ENCODE data around the gene GTSE1.

Gene GTSE1

GRCh38 chr22:46349238-46349637, 52.6 kb downstream of the GTSE1 start:
- no peak for DNase-seq
- Histone ChIP-seq H3K27me3 (ENCODE audit: insufficient read depth, low read depth, severe bottlenecking) (no peaks in the 10 kb centered on the region), H3K27ac (no peak overlapping the region), H3K4me3 (ENCODE audit: low read depth, low read length) (no peak overlapping the region), H3K36me3 (peaks cover 85% of the 10 kb centered on the region), H3K9me3 (ENCODE audit: severe bottlenecking) (no peaks in the 10 kb centered on the region)
- no peak for TF ChIP-seq CTCF (IDR thresholded peaks at IDR 0.05; ENCODE audit: low read depth, low read length)

- no peak for DNase-seq
- Histone ChIP-seq H3K27me3 (ENCODE audit: insufficient read depth, low read depth, severe bottlenecking) (no peaks in the 10 kb centered on the region), H3K9me3 (ENCODE audit: severe bottlenecking) (no peaks in the 10 kb centered on the region), H3K36me3 (peaks cover 81% of the 10 kb centered on the region), H3K27ac (no peak overlapping the region), H3K4me3 (ENCODE audit: low read depth, low read length) (no peak overlapping the region)
- TF ChIP-seq CTCF (IDR thresholded peaks at IDR 0.05; ENCODE audit: low read depth, low read length): no peak
Observed at GRCh38 chr22:46349681-46350080, 53.0 kb downstream of the GTSE1 start.

- Histone ChIP-seq H3K9me3 (ENCODE audit: severe bottlenecking) (no peaks in the 10 kb centered on the region), H3K36me3 (peaks cover 79% of the 10 kb centered on the region), H3K4me3 (ENCODE audit: low read depth, low read length) (no peak overlapping the region), H3K27ac (no peak overlapping the region), H3K27me3 (ENCODE audit: insufficient read depth, low read depth, severe bottlenecking) (no peaks in the 10 kb centered on the region)
- TF ChIP-seq CTCF (IDR thresholded peaks at IDR 0.05; ENCODE audit: low read depth, low read length): no peak
- DNase-seq: no peak
Observed at GRCh38 chr22:46350121-46350520, 53.5 kb downstream of the GTSE1 start.

GRCh38 chr22:46350646-46351045, 54.0 kb downstream of the GTSE1 start:
- H3K4me3 ChIP-seq (ENCODE audit: low read depth, low read length): no peak overlapping the region

GRCh38 chr22:46351131-46351735, 54.6 kb downstream of the GTSE1 start:
- H3K36me3 ChIP-seq: peaks cover 83% of the 10 kb centered on the region
- DNase-seq: no peak
- TF ChIP-seq CTCF (IDR thresholded peaks at IDR 0.05; ENCODE audit: low read depth, low read length): no peak

More at GRCh38 chr22:46350646-46351045, 54.0 kb downstream of the GTSE1 start:
- no peak for DNase-seq
- Histone ChIP-seq H3K27ac (no peak overlapping the region), H3K27me3 (ENCODE audit: insufficient read depth, low read depth, severe bottlenecking) (no peaks in the 10 kb centered on the region), H3K9me3 (ENCODE audit: severe bottlenecking) (no peaks in the 10 kb centered on the region), H3K36me3 (peaks cover 82% of the 10 kb centered on the region)
- no peak for TF ChIP-seq CTCF (IDR thresholded peaks at IDR 0.05; ENCODE audit: low read depth, low read length)

GRCh38 chr22:46351767-46352166, 55.1 kb downstream of the GTSE1 start:
- DNase-seq: no peak
- Histone ChIP-seq H3K4me3 (ENCODE audit: low read depth, low read length) (no peak overlapping the region), H3K9me3 (ENCODE audit: severe bottlenecking) (no peaks in the 10 kb centered on the region), H3K27ac (no peak overlapping the region), H3K27me3 (ENCODE audit: insufficient read depth, low read depth, severe bottlenecking) (no peaks in the 10 kb centered on the region), H3K36me3 (peaks cover 83% of the 10 kb centered on the region)
- TF ChIP-seq CTCF (IDR thresholded peaks at IDR 0.05; ENCODE audit: low read depth, low read length): no peak

More at GRCh38 chr22:46351131-46351735, 54.6 kb downstream of the GTSE1 start:
- H3K27ac ChIP-seq: no peak overlapping the region
- no peaks in the 10 kb centered on the region for H3K9me3 ChIP-seq (ENCODE audit: severe bottlenecking)
- no peaks in the 10 kb centered on the region for H3K27me3 ChIP-seq (ENCODE audit: insufficient read depth, low read depth, severe bottlenecking)
- no peak overlapping the region for H3K4me3 ChIP-seq (ENCODE audit: low read depth, low read length)

Measured in WERI-Rb-1 (cell line).